PC-3 (cell line): ENCODE data around the gene MBTD1.

Source experiments
- EZH2 ChIP-seq: fragments of 300-600 bp; sonication (generic); IDR thresholded peaks from one replicate; pipeline ENCODE4 v1.6.1; 2017; ENCODE audit warnings: antibody characterized with exemption, mild to moderate bottlenecking, low read length; ENCODE audit not compliant: unreplicated experiment
- EZH2phosphoT487 ChIP-seq: fragments of 300-600 bp; sonication (generic); IDR thresholded peaks from 2 replicates; pipeline ENCODE4 v1.6.1; 2018; ENCODE audit warnings: mild to moderate bottlenecking, antibody characterized with exemption, low read length, borderline replicate concordance
- TF ChIP-seq, protein P1 (sequence below): fragments of 300-600 bp; sonication (generic); conservative IDR thresholded peaks from 2 replicates; pipeline ENCODE4 v1.5.1; 2017; ENCODE audit warnings: antibody characterized with exemption, low read depth, mild to moderate bottlenecking, low read length

- TF ChIP-seq, protein P1, sequence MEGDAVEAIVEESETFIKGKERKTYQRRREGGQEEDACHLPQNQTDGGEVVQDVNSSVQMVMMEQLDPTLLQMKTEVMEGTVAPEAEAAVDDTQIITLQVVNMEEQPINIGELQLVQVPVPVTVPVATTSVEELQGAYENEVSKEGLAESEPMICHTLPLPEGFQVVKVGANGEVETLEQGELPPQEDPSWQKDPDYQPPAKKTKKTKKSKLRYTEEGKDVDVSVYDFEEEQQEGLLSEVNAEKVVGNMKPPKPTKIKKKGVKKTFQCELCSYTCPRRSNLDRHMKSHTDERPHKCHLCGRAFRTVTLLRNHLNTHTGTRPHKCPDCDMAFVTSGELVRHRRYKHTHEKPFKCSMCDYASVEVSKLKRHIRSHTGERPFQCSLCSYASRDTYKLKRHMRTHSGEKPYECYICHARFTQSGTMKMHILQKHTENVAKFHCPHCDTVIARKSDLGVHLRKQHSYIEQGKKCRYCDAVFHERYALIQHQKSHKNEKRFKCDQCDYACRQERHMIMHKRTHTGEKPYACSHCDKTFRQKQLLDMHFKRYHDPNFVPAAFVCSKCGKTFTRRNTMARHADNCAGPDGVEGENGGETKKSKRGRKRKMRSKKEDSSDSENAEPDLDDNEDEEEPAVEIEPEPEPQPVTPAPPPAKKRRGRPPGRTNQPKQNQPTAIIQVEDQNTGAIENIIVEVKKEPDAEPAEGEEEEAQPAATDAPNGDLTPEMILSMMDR = no peak
- TF ChIP-seq EZH2 (no peak), EZH2phosphoT487 (no peak)
Measured at GRCh38 chr17:51238255-51238887, 21.5 kb downstream of the MBTD1 start.
